Uterus (tissue), 2 donors: ENCODE data around the gene MYH14.
"Not testable (repeated sequence)": the region's sequence is repeated elsewhere in the genome, so short reads cannot be mapped to it uniquely, and the experiment has no call there.

Source experiments
- POLR2A ChIP-seq, 2 donors: fragments of 450-650 bp; IDR thresholded peaks; one replicate each; pipeline ENCODE4 v1.6.1; 2016; ENCODE audit warnings: antibody characterized with exemption in 2 of 2, mild to moderate bottlenecking in 1 of 2, moderate library complexity in 1 of 2
- TF ChIP-seq, protein P1 (sequence below), 4 experiments: fragments of 200-600 bp in 2 of 4; fragments of 450-650 bp in 2 of 4; sonication (generic) in 2 of 4; IDR thresholded peaks; one replicate each; pipeline ENCODE4 v1.5.1; 2016 to 2019; ENCODE audit warnings: antibody characterized with exemption in 4 of 4, mild to moderate bottlenecking in 2 of 4, moderate library complexity in 1 of 4

GRCh38 chr19:50347089-50347581 is 143.7 kb downstream of the MYH14 start:
- TF ChIP-seq, protein P1, sequence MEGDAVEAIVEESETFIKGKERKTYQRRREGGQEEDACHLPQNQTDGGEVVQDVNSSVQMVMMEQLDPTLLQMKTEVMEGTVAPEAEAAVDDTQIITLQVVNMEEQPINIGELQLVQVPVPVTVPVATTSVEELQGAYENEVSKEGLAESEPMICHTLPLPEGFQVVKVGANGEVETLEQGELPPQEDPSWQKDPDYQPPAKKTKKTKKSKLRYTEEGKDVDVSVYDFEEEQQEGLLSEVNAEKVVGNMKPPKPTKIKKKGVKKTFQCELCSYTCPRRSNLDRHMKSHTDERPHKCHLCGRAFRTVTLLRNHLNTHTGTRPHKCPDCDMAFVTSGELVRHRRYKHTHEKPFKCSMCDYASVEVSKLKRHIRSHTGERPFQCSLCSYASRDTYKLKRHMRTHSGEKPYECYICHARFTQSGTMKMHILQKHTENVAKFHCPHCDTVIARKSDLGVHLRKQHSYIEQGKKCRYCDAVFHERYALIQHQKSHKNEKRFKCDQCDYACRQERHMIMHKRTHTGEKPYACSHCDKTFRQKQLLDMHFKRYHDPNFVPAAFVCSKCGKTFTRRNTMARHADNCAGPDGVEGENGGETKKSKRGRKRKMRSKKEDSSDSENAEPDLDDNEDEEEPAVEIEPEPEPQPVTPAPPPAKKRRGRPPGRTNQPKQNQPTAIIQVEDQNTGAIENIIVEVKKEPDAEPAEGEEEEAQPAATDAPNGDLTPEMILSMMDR (IDR thresholded peaks at IDR 0.05), result not testable (repeated sequence)
- TF ChIP-seq POLR2A (IDR thresholded peaks at IDR 0.05), result not testable (repeated sequence)
